Measurements from ENCODE around the gene L1TD1.
"Not testable (repeated sequence)": the region's sequence is repeated elsewhere in the genome, so short reads cannot be mapped to it uniquely, and the experiment has no call there.

The L1TD1 gene

GRCh38 chr1:62234688-62235087 lies 40.0 kb downstream of the L1TD1 start:
- Mint-ChIP-seq H3K27me3 (peaks cover 10% of the 10 kb centered on the region), H3K4me3 (no peak overlapping the region), H3K27ac (no peak overlapping the region), H3K9me3 (no peaks in the 10 kb centered on the region), H3K36me3 (no peaks in the 10 kb centered on the region), H3K4me1 (no peaks in the 10 kb centered on the region)
- DNase-seq (ENCODE audit: low spot score in 2 of 2), result no peak
- ATAC-seq (ENCODE audit: low read depth), result no peak

- H3K27me3 Mint-ChIP-seq, result peaks cover 9% of the 10 kb centered on the region
- no peaks in the 10 kb centered on the region for H3K9me3 Mint-ChIP-seq
- no peak overlapping the region for H3K4me3 Mint-ChIP-seq
- H3K27ac Mint-ChIP-seq, result no peak overlapping the region
- ATAC-seq (ENCODE audit: low read depth), result no peak
- no peaks in the 10 kb centered on the region for H3K36me3 Mint-ChIP-seq
- no peak for DNase-seq (ENCODE audit: low spot score in 2 of 2)
- no peaks in the 10 kb centered on the region for H3K4me1 Mint-ChIP-seq
These were observed 40.9 kb downstream of the L1TD1 start for GRCh38 chr1:62235576-62235975.

DNA sequence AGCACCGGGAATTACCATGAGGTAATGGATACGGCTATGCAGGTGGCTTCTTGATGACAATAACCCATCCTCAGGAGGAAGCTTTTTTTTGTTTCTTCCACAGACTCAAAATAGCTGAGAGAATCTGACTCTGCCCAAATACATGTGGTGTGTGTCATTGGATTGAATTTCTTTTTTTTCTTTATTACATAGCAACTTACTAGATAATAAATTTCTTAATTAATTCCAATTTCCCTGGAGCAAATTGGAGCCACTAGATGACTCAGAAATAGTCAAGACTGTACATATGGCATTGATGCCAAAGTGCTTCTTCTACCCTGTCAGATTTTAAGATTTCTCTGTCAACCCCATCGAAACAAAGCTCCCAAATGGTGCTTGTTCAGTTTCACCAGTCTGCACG lies 42.7 kb downstream of the L1TD1 start:
- Mint-ChIP-seq H3K36me3 (no peaks in the 10 kb centered on the region), H3K27me3 (peaks cover 9% of the 10 kb centered on the region), H3K27ac (no peak overlapping the region), H3K9me3 (no peaks in the 10 kb centered on the region), H3K4me1 (no peaks in the 10 kb centered on the region), H3K4me3 (no peak overlapping the region)
- no peak for ATAC-seq (ENCODE audit: low read depth)
- DNase-seq (ENCODE audit: low spot score in 2 of 2), result no peak

DNA sequence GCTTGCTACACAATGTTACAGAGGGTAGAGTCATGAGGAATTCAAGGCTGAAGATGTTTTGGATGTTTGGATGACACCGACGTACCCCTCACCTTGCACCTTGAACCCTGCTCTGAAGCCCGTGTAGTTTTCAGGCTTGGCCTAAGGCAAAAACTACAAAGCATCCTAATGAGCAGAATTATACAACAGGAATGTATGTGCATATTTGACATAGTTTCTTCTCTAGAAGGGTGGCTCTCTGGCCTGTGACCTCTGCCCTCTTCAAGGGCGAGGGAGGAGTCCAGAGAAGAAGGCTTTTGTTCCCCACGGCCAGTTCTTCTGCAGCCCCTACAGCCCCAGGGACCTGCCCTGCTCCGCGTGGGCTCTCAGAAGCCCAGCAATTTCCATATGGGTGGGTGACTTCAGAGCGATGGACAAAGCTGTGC lies 43.3 kb downstream of the L1TD1 start:
- H3K27ac Mint-ChIP-seq, result no peak overlapping the region
- H3K27me3 Mint-ChIP-seq, result peaks cover 9% of the 10 kb centered on the region
- ATAC-seq (ENCODE audit: low read depth), result no peak
- H3K4me3 Mint-ChIP-seq, result no peak overlapping the region
- H3K36me3 Mint-ChIP-seq, result no peaks in the 10 kb centered on the region
- DNase-seq (ENCODE audit: low spot score in 2 of 2), result no peak
- H3K4me1 Mint-ChIP-seq, result no peaks in the 10 kb centered on the region
- H3K9me3 Mint-ChIP-seq, result no peaks in the 10 kb centered on the region

DNA sequence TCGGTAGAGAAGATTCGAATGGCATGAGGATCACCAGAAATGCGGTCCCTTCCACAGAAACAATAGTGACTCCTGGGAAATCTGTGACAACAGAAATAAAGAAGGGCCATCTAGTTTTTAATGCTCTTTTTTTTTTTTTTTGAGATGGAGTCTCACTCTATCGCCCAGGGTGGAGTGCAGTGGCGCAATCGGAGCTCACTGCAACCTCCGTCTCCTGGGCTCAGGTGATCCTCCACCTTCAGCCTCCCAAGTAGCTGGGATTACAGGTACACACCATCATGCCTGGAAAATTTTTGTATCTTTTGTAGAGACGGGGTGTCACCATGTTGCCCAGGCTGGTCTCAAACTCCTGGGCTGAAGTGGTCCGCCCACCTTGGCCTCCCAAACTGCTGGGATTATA lies 43.9 kb downstream of the L1TD1 start:
- Mint-ChIP-seq H3K9me3 (no peaks in the 10 kb centered on the region), H3K4me3 (no peak overlapping the region), H3K27ac (no peak overlapping the region), H3K36me3 (no peaks in the 10 kb centered on the region), H3K4me1 (no peaks in the 10 kb centered on the region), H3K27me3 (peaks cover 11% of the 10 kb centered on the region)
- DNase-seq (ENCODE audit: low spot score in 2 of 2), result no peak
- ATAC-seq (ENCODE audit: low read depth), result no peak

DNA sequence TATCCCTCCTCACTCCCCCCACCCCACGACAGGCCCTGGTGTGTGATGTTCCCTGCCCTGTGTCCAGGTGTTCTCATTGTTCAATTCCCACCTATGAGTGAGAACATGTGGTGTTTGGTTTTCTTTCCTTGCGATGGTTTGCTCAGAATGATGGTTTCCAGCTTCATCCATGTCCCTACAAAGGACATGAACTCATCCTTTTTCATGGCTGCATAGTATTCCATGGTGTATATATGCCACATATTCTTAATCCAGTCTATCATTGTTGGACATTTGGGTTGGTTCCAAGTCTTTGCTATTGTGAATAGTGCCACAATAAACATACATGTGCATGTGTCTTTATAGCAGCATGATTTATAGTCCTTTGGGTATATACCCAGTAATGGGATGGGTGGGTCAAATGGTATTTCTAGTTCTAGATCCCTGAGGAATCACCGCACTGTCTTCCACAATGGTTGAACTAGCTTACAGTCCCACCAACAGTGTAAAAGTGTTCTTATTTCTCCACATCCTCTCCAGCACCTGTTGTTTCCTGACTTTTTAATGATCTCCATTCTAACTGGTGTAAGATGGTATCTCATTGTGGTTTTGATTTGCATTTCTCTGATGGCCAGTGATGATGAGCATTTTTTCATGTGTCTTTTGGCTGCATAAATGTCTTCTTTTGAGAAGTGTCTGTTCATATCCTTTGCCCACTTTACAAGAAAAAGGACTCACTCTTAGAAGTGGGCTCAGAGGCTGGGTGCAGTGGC lies 45.2 kb downstream of the L1TD1 start:
- not testable (repeated sequence) for H3K9me3 Mint-ChIP-seq; H3K4me3 Mint-ChIP-seq; H3K36me3 Mint-ChIP-seq; ATAC-seq (ENCODE audit: low read depth); H3K4me1 Mint-ChIP-seq; H3K27ac Mint-ChIP-seq; DNase-seq (ENCODE audit: low spot score in 2 of 2)
- H3K27me3 Mint-ChIP-seq, result peaks cover 11% of the 10 kb centered on the region

DNA sequence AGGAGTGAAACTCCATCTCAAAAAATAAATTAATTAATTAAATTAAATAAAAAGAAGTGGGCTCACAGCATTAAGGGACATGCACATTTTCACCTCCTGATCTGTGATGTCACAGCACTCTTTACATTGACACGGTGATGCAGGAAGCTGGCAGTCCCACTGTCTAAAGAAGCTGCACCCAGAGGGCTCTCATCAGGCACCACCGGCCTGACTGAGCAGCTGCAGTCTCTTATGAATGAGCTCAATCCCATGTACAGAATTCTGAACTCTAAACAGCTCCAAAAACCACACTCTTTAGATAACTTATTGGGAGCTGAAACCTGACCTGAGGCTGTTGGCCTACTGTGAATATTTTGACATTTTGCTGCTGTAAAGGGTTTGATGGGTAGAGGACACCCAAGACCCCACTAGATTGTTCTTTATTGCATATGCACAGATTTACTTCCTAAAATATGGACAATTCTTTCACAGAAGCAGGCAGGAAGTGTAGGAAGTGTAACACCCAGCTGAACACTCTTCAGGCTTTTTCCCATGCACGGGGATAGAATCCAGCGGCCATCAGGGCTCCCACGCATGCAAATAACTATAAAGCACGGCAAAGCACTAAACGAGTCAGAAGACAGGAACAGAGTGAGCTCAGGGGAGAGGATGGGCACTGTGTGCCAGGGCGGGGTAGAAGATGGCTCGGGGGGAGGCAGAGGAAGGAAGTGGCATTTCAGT lies 46.2 kb downstream of the L1TD1 start:
- H3K27ac Mint-ChIP-seq, result no peak overlapping the region
- H3K27me3 Mint-ChIP-seq, result peaks cover 8% of the 10 kb centered on the region
- H3K9me3 Mint-ChIP-seq, result no peaks in the 10 kb centered on the region
- no peak for DNase-seq (ENCODE audit: low spot score in 2 of 2)
- no peak for ATAC-seq (ENCODE audit: low read depth)
- no peaks in the 10 kb centered on the region for H3K36me3 Mint-ChIP-seq
- no peak overlapping the region for H3K4me3 Mint-ChIP-seq
- no peaks in the 10 kb centered on the region for H3K4me1 Mint-ChIP-seq

GRCh38 chr1:62241371-62242131 lies 46.9 kb downstream of the L1TD1 start:
- Mint-ChIP-seq H3K27ac (no peak overlapping the region), H3K9me3 (no peaks in the 10 kb centered on the region), H3K27me3 (peaks cover 8% of the 10 kb centered on the region), H3K4me1 (no peaks in the 10 kb centered on the region), H3K4me3 (no peak overlapping the region), H3K36me3 (no peaks in the 10 kb centered on the region)
- no peak for DNase-seq (ENCODE audit: low spot score in 2 of 2)
- no peak for ATAC-seq (ENCODE audit: low read depth)

DNA sequence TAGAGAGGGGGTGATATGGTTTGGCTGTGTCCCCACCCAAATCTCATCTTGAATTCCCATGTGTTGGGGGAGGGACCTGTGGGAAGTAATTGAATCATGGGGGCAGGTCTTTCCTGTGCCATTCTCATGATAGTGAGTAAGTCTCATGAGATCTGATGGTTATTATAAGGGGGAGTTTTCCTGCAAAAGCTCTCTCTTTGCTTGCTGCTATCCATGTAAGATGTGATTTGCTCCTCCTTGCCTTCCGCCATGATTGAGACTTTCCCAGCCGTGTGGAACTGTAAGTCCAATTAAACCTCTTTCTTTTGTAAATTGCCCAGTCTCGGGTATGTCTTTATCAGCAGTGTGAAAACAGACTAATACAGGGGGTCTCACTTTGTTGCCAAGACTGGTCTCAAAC lies 49.7 kb downstream of the L1TD1 start:
- H3K4me1 Mint-ChIP-seq, H3K27me3 Mint-ChIP-seq: not testable (repeated sequence)

DNA sequence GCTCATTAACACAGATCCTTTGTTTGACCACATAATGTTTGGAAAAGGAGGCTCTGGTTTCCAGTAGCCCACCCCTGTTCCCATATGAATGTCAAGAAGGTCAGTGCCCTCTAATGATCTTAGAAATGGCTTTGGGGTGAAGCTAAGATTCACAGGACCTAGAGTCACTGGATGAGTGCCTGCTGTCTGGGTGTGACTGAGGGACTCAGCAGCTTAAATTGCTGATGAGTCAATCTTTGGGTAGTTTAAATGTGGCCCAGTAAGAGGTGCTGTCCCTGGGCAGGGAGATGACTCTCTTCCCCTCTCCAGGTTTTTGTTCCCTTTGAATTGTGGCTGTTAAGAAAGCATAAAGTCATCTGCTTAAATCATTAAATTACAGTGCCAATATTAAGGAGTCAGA lies 50.6 kb downstream of the L1TD1 start:
- Mint-ChIP-seq H3K36me3 (no peaks in the 10 kb centered on the region), H3K4me3 (no peak overlapping the region), H3K27me3 (peaks cover 8% of the 10 kb centered on the region), H3K27ac (no peak overlapping the region), H3K9me3 (no peaks in the 10 kb centered on the region), H3K4me1 (no peaks in the 10 kb centered on the region)
- ATAC-seq (ENCODE audit: low read depth) (no peak), DNase-seq (ENCODE audit: low spot score in 2 of 2) (no peak)

More for the DNA sequence above, 49.7 kb downstream of the L1TD1 start:
- not testable (repeated sequence) for H3K27ac Mint-ChIP-seq; DNase-seq (ENCODE audit: low spot score in 2 of 2); H3K36me3 Mint-ChIP-seq; H3K9me3 Mint-ChIP-seq; ATAC-seq (ENCODE audit: low read depth); H3K4me3 Mint-ChIP-seq

DNA sequence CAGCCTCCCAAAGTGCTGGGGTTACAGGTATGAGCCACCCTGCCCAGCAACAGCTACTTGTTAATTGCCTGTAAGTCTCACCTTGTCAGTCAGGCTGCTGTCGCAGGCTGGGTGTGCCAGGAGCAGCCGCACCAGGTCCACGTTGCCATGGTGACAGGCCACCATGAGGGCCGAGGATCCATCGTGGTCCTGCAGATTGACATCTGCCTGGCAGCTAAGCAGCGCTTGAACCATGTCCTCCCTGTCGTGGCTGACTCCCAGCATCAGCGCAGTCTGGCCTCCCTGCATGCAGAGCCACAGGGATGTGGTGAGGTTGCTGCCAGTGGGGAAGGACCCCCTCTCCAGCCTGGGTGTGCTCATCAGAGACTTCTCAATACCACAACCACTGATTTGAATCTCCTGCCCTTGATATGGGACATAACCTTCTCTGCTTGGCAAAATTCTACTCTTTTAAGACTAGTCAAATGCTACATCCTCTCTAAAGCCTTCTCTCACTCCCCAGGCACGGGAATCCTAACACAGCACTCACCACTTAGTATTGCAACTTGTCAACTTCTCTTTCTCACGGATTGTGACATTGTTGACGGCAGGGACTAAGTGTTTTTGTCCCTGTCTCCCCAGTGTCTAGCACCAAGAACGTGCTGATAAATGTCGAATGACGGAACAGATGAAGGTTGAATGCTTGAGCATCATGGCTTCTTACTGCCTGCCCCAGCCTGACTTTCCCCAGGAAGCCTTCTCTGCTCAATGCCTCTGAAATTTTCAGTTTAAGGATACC lies 52.9 kb downstream of the L1TD1 start:
- no peaks in the 10 kb centered on the region for H3K9me3 Mint-ChIP-seq
- H3K36me3 Mint-ChIP-seq, result no peaks in the 10 kb centered on the region
- no peak overlapping the region for H3K27ac Mint-ChIP-seq
- no peak overlapping the region for H3K4me3 Mint-ChIP-seq
- no peaks in the 10 kb centered on the region for H3K4me1 Mint-ChIP-seq
- no peak for ATAC-seq (ENCODE audit: low read depth)
- peaks cover 6% of the 10 kb centered on the region for H3K27me3 Mint-ChIP-seq
- DNase-seq (ENCODE audit: low spot score in 2 of 2), result no peak

DNA sequence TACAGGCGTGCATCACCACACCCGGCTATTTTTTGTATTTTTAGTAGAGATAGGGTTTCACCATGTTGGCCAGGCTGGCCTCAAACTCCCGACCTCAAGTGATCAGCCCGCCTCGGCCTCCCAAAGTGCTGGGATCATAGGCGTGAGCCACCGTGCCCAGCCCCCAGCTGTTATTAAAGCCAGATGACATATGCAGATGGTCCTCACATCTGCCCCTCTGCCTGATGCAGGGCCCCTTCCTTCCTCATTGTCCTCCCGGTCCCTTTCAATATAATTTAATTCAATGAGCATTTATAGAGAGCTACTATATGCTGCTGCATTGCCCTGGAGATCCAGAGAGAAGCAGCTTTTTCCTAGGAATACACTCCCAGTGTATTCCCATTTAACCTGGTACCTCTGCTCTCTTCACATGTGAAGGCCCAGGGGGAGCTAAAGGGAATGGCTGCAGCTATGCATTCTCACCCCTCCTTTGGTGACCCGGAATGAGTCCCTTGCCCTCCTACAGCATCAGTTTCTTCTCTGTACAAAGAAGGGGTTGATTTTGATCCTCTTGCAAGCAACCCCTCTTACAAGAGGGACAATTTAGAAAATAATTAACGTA lies 55.6 kb downstream of the L1TD1 start:
- ATAC-seq (ENCODE audit: low read depth), result no peak
- peaks cover under 1% of the 10 kb centered on the region for H3K27me3 Mint-ChIP-seq
- no peaks in the 10 kb centered on the region for H3K4me1 Mint-ChIP-seq
- H3K4me3 Mint-ChIP-seq, result no peak overlapping the region
- DNase-seq (ENCODE audit: low spot score in 2 of 2), result no peak
- H3K36me3 Mint-ChIP-seq, result no peaks in the 10 kb centered on the region
- no peak overlapping the region for H3K27ac Mint-ChIP-seq
- no peaks in the 10 kb centered on the region for H3K9me3 Mint-ChIP-seq

- H3K36me3 Mint-ChIP-seq, result peaks cover 2% of the 10 kb centered on the region
- peaks cover 15% of the 10 kb centered on the region for H3K27me3 Mint-ChIP-seq
- H3K27ac Mint-ChIP-seq, result no peak overlapping the region
- DNase-seq (ENCODE audit: low spot score in 2 of 2) (no peak), ATAC-seq (ENCODE audit: low read depth) (no peak)
- H3K4me1 Mint-ChIP-seq, result no peaks in the 10 kb centered on the region
- peaks cover 2% of the 10 kb centered on the region for H3K9me3 Mint-ChIP-seq
- no peak overlapping the region for H3K4me3 Mint-ChIP-seq
These were observed 64.9 kb downstream of the L1TD1 start for GRCh38 chr1:62259551-62259950.

All from memory B cell (primary cell).